ENCODE results near the gene PLPP3. TPM values are rescaled to one million over a fixed set of nuclear protein-coding genes. Genes with fewer than 3 reads are reported as not detected.

Gene PLPP3
- total RNA-seq, 1 donor from 2014 or later = 33.5 TPM

- H3K4me3 Mint-ChIP-seq (ENCODE audit: unreplicated experiment) = no peak overlapping the region
- TF ChIP-seq CTCF (IDR thresholded peaks at IDR 0.05; ENCODE audit: unreplicated experiment) = no peak
- no peaks in the 10 kb centered on the region for H3K36me3 Mint-ChIP-seq (ENCODE audit: low read depth, unreplicated experiment)
- no peak for DNase-seq (ENCODE audit: low spot score)
- no peaks in the 10 kb centered on the region for H3K27me3 Mint-ChIP-seq (ENCODE audit: unreplicated experiment)
- H3K4me1 Mint-ChIP-seq (ENCODE audit: unreplicated experiment) = no peaks in the 10 kb centered on the region
- no peaks in the 10 kb centered on the region for H3K9me3 Mint-ChIP-seq (ENCODE audit: unreplicated experiment)
- no peak overlapping the region for H3K27ac Mint-ChIP-seq (ENCODE audit: unreplicated experiment)
Observed at GRCh38 chr1:56590520-56591011, 11.2 kb upstream of the PLPP3 start.

GRCh38 chr1:56589369-56589768 is 10.0 kb upstream of the PLPP3 start:
- H3K4me3 Mint-ChIP-seq (ENCODE audit: unreplicated experiment) = no peak overlapping the region
- no peaks in the 10 kb centered on the region for H3K36me3 Mint-ChIP-seq (ENCODE audit: low read depth, unreplicated experiment)
- H3K9me3 Mint-ChIP-seq (ENCODE audit: unreplicated experiment) = no peaks in the 10 kb centered on the region
- H3K4me1 Mint-ChIP-seq (ENCODE audit: unreplicated experiment) = no peaks in the 10 kb centered on the region
- no peaks in the 10 kb centered on the region for H3K27me3 Mint-ChIP-seq (ENCODE audit: unreplicated experiment)
- DNase-seq (ENCODE audit: low spot score) = no peak
- no peak overlapping the region for H3K27ac Mint-ChIP-seq (ENCODE audit: unreplicated experiment)
- TF ChIP-seq CTCF (IDR thresholded peaks at IDR 0.05; ENCODE audit: unreplicated experiment) = no peak

- Mint-ChIP-seq H3K4me1 (ENCODE audit: unreplicated experiment) (no peaks in the 10 kb centered on the region), H3K27me3 (ENCODE audit: unreplicated experiment) (no peaks in the 10 kb centered on the region), H3K4me3 (ENCODE audit: unreplicated experiment) (no peak overlapping the region), H3K36me3 (ENCODE audit: low read depth, unreplicated experiment) (no peaks in the 10 kb centered on the region), H3K27ac (ENCODE audit: unreplicated experiment) (no peak overlapping the region), H3K9me3 (ENCODE audit: unreplicated experiment) (no peaks in the 10 kb centered on the region)
- TF ChIP-seq CTCF (IDR thresholded peaks at IDR 0.05; ENCODE audit: unreplicated experiment) = no peak
- DNase-seq (ENCODE audit: low spot score) = no peak
Observed at GRCh38 chr1:56586502-56586901, 7.1 kb upstream of the PLPP3 start.

- H3K27ac Mint-ChIP-seq (ENCODE audit: unreplicated experiment) = no peak overlapping the region
- no peaks in the 10 kb centered on the region for H3K27me3 Mint-ChIP-seq (ENCODE audit: unreplicated experiment)
- no peaks in the 10 kb centered on the region for H3K9me3 Mint-ChIP-seq (ENCODE audit: unreplicated experiment)
- H3K36me3 Mint-ChIP-seq (ENCODE audit: low read depth, unreplicated experiment) = no peaks in the 10 kb centered on the region
- no peaks in the 10 kb centered on the region for H3K4me1 Mint-ChIP-seq (ENCODE audit: unreplicated experiment)
- no peak for DNase-seq (ENCODE audit: low spot score)
- no peak overlapping the region for H3K4me3 Mint-ChIP-seq (ENCODE audit: unreplicated experiment)
- TF ChIP-seq CTCF (IDR thresholded peaks at IDR 0.05; ENCODE audit: unreplicated experiment) = no peak
Observed at GRCh38 chr1:56585985-56586384, 6.6 kb upstream of the PLPP3 start.

- no peak overlapping the region for H3K27ac Mint-ChIP-seq (ENCODE audit: unreplicated experiment)
- no peak overlapping the region for H3K4me3 Mint-ChIP-seq (ENCODE audit: unreplicated experiment)
- no peaks in the 10 kb centered on the region for H3K9me3 Mint-ChIP-seq (ENCODE audit: unreplicated experiment)
- H3K27me3 Mint-ChIP-seq (ENCODE audit: unreplicated experiment) = no peaks in the 10 kb centered on the region
- H3K36me3 Mint-ChIP-seq (ENCODE audit: low read depth, unreplicated experiment) = no peaks in the 10 kb centered on the region
- TF ChIP-seq CTCF (IDR thresholded peaks at IDR 0.05; ENCODE audit: unreplicated experiment) = peak; percentile 70
- H3K4me1 Mint-ChIP-seq (ENCODE audit: unreplicated experiment) = peaks cover 1% of the 10 kb centered on the region
- peak; percentile 44 for DNase-seq (ENCODE audit: low spot score)
Observed at GRCh38 chr1:56584910-56585528, 5.7 kb upstream of the PLPP3 start.

Measured in endothelial cell (in vitro differentiated cells).